ENCODE results near the gene RFX7.

The RFX7 gene

DNA sequence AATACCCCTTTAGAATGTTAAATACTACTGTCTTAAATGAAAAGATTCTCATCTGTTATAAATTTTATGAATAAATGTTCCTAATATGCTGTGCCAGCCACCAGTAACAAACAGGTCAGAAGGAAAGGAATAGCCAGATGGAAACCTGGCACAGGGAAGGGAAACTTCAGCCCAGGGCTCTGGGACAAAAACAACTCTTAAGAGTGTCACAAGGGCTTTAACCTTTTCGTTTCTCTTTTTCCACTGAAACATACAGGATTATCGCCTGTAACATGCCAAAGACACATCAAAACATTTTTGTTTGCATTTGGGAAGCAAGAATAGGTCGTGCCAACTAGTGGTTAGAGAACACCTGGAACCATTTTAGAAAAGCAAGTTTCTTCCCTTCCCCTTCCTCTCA, 141.2 kb downstream of the RFX7 start:
- no peak for DNase-seq

DNA sequence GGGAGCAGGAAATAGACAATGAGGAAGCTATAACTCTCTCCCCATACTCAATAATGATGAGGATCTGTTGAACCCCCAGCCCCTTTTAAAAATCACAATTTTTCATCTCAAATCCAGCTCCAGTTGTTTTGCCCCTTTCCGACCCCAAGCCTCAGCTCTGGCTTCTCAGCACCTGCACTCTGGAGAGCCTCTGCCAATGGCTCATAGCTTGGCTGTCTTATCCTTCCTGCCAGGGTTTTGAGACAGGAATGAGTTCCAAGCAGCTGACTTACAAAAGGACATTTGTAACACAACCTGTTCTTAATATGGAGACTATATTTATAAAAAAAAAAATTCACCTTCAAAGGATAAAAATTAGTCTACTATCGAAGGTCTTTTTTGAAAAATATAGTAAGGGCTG, 144.4 kb downstream of the RFX7 start:
- no peak for DNase-seq

DNA sequence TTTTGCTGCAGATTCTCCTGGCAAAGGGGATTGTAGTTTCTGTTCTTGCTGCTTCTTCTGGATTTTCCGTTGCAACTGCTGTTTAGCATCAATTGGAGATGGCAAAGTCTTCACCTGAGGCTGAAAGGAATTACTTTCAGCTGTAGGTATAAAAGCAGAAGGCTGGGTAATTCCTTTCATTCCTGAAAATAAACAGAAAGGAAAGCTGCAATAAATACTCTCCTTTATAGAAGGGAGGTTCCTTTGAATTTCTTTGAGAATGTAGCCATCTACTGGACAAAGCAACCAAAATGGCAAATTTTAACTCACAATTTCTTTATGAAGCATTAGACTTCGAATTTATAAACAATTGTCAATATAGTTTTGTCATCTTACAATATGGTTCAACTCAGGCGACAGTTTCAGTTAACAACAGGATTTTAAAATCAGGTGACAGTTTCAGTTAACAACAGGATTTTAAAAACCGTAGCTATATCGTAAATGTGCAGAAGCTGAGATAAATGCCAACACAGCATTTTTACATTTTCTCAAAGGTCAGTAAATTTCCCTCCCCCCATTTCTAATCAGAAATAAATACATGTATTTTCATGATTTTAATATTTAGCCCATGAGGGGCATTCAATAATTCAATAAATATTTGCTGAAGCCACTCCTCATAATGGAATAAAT, 145.3 kb downstream of the RFX7 start:
- no peak for DNase-seq

DNA sequence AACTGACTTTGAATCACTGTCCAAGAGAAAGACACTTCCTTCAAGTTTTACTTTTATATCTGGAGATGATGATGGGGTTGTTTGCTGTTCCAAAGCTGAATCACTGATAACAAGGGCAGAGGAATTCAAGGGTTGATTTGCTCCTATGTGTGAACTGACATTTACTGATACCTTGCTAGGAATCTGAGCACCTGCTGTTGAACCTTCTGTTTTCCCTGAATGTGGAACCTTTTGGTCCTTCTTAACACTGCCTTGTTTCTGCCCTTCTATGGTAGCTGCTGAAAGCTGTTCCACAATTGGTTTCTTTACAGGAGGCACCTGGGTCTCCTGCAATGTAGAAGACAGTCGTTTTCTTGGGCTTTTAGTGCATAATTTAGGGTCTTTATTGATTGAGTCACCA, 148.3 kb downstream of the RFX7 start:
- DNase-seq = no peak

GRCh38 chr15:56094171-56094570, 149.5 kb downstream of the RFX7 start:
- no peak for DNase-seq

DNA sequence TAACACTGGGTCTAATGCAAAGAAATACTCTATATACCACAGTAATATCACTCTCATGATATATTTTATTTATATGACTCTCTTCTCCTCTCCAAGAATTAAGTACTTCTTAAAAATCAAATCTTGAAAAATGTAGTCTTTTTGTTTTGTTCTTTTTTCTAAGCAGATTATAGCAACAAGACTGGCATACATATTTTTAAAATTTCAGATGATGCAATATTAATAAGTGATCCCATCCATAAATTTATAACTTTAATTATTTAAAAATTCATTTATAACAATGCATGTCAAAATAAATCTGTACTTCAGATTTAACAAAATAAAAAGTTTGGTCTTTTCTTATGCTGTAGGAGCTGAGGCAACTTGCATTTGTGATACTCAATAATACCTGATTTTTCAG, 155.3 kb downstream of the RFX7 start:
- no peak for DNase-seq

GRCh38 chr15:56086566-56086965, 157.1 kb downstream of the RFX7 start:
- DNase-seq = no peak

DNA sequence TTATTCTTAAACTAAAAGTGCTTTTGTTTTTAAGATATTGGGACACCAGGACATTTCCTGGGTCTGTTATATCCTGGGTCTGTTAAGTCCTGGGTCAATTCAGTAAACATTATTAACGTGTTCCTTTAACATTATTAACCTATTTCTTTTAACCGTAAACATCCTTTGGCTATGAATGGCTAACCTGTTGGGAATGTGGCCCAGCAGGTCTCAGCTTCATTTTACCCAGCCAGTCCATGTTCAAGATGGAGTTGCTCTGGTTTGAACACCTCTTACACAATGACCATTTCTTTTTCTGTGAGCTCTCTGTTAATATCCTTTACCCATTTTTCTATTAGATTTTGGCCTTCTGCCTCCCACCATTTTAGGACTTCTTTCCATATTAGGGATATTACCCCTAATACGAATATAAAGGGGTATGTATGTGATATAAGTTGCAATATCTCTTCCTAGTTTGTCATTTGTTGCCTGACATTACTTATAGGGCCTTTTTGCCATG, 161.4 kb downstream of the RFX7 start:
- no peak for DNase-seq

- no peak for DNase-seq
Measured at GRCh38 chr15:56077081-56077480, 166.6 kb downstream of the RFX7 start.

DNA sequence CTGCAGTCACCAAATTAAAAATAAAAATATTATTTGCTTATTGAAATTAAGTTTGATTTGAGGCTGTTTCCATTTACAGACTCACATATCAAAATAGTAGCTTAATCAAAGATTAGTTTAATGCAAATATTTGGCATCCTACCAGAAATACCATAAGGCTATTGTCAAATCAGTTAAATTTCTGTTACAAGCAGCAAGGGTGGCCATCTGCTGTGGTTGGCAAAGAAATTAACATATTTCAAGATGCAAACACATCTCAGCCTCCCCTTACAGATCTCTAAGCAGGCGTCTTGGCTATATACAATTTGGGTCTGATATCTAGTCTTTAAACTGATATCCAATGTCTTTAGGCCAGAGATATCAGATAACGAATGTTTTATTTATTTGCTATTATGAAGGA, 167.0 kb downstream of the RFX7 start:
- no peak for DNase-seq

- no peak for DNase-seq
Measured at GRCh38 chr15:56074481-56075265, 169.0 kb downstream of the RFX7 start.

DNA sequence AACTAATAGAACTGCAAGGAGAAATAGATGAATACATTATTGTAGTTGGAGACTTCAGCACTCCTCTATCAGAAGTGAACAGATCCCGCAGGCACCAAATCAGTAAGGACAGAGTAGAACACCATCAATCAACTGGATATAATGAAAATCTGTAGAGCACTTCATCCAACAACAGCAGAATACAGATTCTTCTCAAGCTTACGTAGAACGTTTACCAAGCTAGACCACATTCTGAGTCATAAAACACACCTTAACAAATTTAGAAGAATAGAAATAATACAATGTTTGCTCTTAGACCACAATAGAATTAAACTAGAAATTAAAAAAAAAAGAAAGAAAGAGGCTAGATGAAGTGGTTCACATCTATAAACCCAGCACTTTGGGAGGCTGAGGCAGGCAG, 179.5 kb downstream of the RFX7 start:
- DNase-seq = no peak

GRCh38 chr15:56059716-56060115, 184.0 kb downstream of the RFX7 start:
- DNase-seq = no peak

DNA sequence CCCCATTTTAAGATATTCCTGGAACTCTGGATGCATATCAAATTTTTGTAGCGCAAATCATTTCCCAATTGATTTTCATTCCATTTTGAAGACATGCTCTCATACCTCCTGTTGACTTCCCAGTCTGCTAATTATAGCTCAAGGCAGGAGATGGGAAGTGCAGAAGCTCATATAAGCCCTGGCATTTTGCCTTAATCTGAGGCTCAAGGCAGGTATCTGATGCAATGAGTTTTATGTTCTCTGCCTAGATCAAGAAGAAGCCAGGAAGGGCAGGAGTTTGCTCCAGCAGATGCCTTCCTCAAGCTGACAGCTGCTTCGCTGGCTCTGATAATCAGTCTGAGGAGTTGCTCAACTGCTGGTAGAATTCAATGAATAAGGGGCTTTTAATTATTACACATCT, 184.7 kb downstream of the RFX7 start:
- DNase-seq = no peak

DNA sequence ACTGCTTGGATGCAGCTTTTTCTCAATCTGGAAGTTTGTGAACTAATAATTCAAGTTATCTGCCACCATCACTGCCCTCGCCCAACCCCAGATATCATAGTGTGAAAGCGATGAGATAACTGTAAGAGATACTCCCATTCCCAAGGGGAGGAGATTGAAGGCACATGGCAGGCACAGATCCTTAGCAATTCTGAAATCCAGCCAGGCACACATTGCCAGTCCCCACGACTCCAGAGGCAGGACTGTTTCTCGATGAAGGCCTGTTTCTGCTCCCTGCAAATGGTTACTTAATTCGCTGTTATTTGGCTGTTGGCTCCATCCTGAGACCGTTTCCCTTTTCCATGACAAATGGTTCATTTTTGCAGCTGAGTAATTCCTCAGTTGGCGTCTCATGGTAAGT, 187.1 kb downstream of the RFX7 start:
- DNase-seq = no peak

- DNase-seq = no peak
Measured at GRCh38 chr15:56053046-56053400, 190.7 kb downstream of the RFX7 start.

DNA sequence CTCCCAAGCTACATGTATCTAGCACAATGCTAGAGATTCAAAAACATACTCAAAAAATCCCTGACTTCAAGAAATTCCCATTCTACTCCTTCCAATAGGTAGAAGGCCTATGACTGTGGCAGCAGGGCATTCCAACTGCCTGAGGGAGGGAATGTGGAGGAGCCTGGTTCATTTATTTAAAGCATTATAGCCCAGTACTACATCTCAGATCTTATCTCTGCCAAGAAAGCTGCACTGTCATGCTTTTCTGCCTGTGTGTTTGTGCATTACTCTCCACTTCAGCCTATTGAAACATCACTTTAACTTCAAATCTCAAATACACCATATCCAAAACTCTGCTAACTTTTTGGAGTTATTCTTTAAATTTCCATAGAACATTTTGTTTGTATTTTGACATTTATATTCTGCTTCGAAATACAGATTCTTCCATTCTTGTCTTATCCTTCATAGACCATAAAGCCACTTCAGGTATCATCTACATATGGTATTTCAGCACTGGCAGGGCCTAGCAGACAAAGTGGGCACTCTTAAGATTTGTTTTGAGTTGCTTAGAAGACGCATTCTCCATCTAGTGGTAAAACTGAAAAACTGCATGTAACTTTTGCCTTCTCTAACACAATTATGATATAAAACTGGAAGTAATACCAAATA, 191.2 kb downstream of the RFX7 start:
- DNase-seq = no peak

- DNase-seq = no peak
Measured at GRCh38 chr15:56051676-56052075, 192.0 kb downstream of the RFX7 start.

DNA sequence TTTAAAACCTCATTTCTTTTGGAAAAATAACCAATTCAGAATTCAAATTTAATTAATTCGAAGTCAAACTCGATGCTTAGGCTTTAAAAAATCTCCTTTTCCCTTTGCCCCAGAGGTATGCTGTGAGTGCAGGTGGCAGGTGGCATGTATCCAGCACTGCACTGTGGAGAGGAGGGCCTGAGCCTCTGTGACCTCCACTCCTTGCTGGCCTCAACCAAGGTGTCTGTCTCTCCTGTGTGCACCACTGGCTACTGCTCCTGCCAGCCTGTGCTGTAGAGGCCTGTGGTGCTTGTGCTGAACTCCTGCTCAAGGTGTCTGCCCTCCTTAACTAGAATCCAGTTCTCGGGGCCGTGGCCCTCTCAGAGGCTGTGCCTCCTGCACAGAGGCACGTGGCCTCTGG, 194.1 kb downstream of the RFX7 start:
- no peak for DNase-seq

GRCh38 chr15:56047354-56047753, 196.3 kb downstream of the RFX7 start:
- DNase-seq = no peak

DNA sequence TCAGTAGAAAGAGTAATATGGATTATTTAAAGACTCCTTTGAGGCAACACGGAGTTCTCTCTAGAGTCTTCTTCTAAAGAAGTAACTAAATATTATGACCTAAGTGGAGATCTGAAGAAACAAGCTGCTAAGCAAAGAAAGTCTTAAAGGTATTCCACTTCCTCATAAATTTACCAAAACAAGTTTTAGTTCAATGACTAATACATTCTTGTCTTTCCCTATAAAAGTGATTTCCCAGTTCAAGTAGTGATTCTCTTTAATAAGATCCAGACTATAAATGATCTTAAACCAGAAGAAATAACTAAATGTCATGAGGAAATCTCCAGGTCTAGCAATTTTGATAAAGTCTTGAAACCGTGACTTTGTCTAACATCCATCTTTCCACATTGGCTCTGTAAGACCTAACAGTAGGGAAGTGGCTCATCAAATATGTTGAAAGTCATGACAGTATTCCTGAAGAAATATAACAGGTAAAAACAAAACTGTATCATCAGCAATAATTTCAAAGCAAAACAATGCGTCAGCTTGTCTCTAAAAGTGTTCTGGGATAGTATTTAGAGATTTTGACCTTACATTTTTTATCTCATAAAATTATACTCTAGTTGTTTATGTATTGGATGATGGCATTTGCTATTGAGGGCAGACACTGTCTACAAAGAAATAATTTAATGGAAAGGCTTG, 198.5 kb downstream of the RFX7 start:
- DNase-seq = no peak

- no peak for DNase-seq
Measured at GRCh38 chr15:56042982-56043980, 200.4 kb downstream of the RFX7 start.
